Natural killer cell (primary cell): Measurements from ENCODE around the gene ZNF593OS. TPM values are rescaled to one million over a fixed set of nuclear protein-coding genes. Genes with fewer than 3 reads are reported as not detected.

ENCODE experiments used
- ATAC-seq, 3 donors: fragments of 150-1000 bp in 2 of 3; fragments of 200-7000 bp in 1 of 3; cut with Tn5 transposase; 1 replicate in 1 of 3; 2 replicates in 2 of 3; pipeline ENCODE4 v1.10.0; 2021; ENCODE audit warnings: mild to moderate bottlenecking in 2 of 3, moderate library complexity in 2 of 3
- DNase-seq, 2 donors: peaks; one replicate each; pipeline versions ENCODE4 v3.0.0 to v3.0.0-alpha.2; 2013 to 2021; ENCODE audit warnings: mixed read lengths in 1 of 2
- H3K27ac ChIP-seq: one replicate; pipeline ENCODE4 v1.5.1; 2013; ENCODE audit warnings: mild to moderate bottlenecking, low read length
- H3K27me3 ChIP-seq: one replicate; pipeline ENCODE4 v1.6.1; 2013; ENCODE audit warnings: low read length; ENCODE audit not compliant: control insufficient read depth, insufficient read depth
- H3K36me3 ChIP-seq: one replicate; pipeline ENCODE4 v1.6.1; 2013; ENCODE audit warnings: low read length; ENCODE audit not compliant: control insufficient read depth, insufficient read depth
- H3K4me1 ChIP-seq: one replicate; pipeline ENCODE4 v1.6.1; 2013; ENCODE audit warnings: low read length; ENCODE audit not compliant: control insufficient read depth, insufficient read depth
- H3K4me3 ChIP-seq: one replicate; pipeline ENCODE4 v1.5.1; 2013; ENCODE audit warnings: low read length
- H3K9me3 ChIP-seq: one replicate; pipeline ENCODE4 v1.6.1; 2013; ENCODE audit warnings: low read length; ENCODE audit not compliant: control insufficient read depth, insufficient read depth
- H3K27ac Mint-ChIP-seq, 2 donors: one replicate each; pipeline ENCODE4 v1.8.0; 2022; ENCODE audit warnings: mild to moderate bottlenecking in 2 of 2, mixed read lengths in 2 of 2, moderate library complexity in 1 of 2
- H3K27me3 Mint-ChIP-seq, 2 donors: one replicate each; pipeline ENCODE4 v1.8.0; 2022; ENCODE audit warnings: low read depth in 2 of 2, mixed read lengths in 2 of 2
- H3K36me3 Mint-ChIP-seq: one replicate; pipeline ENCODE4 v1.8.0; 2022; ENCODE audit warnings: mixed read lengths
- H3K4me1 Mint-ChIP-seq, 2 donors: one replicate each; pipeline ENCODE4 v1.8.0; 2022; ENCODE audit warnings: mixed read lengths in 2 of 2
- H3K4me3 Mint-ChIP-seq: one replicate; pipeline ENCODE4 v1.8.0; 2022; ENCODE audit warnings: mild to moderate bottlenecking, moderate library complexity, mixed read lengths
- H3K9me3 Mint-ChIP-seq, 2 donors: one replicate each; pipeline ENCODE4 v1.8.0; 2022; ENCODE audit warnings: mixed read lengths in 2 of 2
- CTCF ChIP-seq: fragments of 200-600 bp; IDR thresholded peaks from one replicate; pipeline ENCODE4 v1.8.0; 2022; ENCODE audit warnings: antibody characterized with exemption
- WGBS: methylation state at CpG from one replicate; pipeline ENCODE4 v1.1.7; 2013; ENCODE audit warnings: missing lambda C conversion rate; ENCODE audit not compliant: insufficient coverage; 5-methylcytosine and 5-hydroxymethylcytosine counted together
- intact Hi-C: fragments of 100-400 bp; cut with micrococcal nuclease; formaldehyde crosslinking; loops from one replicate; pipeline ENCODE4 v1.14.2; 2022
- total RNA-seq, 4 donors: library from RNA; stranded (reverse); fragments of 120-200 nt in 1 of 4; gene quantifications; one replicate each; pipeline versions ENCODE4 v1.2.3 to v1.2.4, GENCODE V29; 2013 to 2022

ZNF593OS gene
- total RNA-seq, 3 donors from 2014 or later (not counting 1 experiment from before 2014, with no cell fraction given): not detected

GRCh38 chr1:26197813-26198212, 26.2 kb upstream of the ZNF593OS start:
- H3K36me3 ChIP-seq: no peaks in the 10 kb centered on the region
- H3K27ac Mint-ChIP-seq: no peak overlapping the region
- peaks cover 8% of the 10 kb centered on the region for H3K4me1 ChIP-seq
- no peak overlapping the region for H3K27ac ChIP-seq
- H3K4me3 ChIP-seq: no peak overlapping the region
- no peaks in the 10 kb centered on the region for H3K9me3 Mint-ChIP-seq
- H3K27me3 Mint-ChIP-seq: peaks cover 9 to 12% of the 10 kb centered on the region in 2 donors
- WGBS: 91% methylated on average over 11 of the region's 11 CpGs
- DNase-seq (no peak), ATAC-seq (no peak)
- H3K36me3 Mint-ChIP-seq: no peaks in the 10 kb centered on the region
- no peak for TF ChIP-seq CTCF
- H3K27me3 ChIP-seq: no peaks in the 10 kb centered on the region
- H3K9me3 ChIP-seq: no peaks in the 10 kb centered on the region
- no peak overlapping the region for H3K4me3 Mint-ChIP-seq
- intact Hi-C loops: no loop called here
- peaks cover 6 to 8% of the 10 kb centered on the region in 2 donors for H3K4me1 Mint-ChIP-seq

DNA sequence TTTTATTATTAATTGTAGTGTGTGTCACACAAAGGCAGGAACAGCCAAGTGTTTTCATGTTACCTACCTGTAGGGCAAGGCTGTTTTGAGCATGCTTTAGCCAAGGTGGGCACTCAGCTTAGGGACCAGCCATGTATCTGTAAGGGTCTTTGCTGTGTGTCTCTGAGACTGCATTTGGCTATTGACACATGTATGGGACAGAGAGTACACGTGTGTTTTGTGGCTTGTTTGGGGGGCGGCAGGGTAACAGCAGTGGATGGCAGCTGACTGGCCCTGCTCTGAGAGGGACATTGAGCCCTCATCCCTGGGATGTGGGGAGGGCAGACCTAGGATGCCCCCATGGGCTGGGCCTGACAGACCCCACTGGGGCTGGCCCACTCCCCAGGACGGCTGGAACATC, 25.7 kb upstream of the ZNF593OS start:
- no peaks in the 10 kb centered on the region for H3K36me3 ChIP-seq
- Mint-ChIP-seq H3K4me3 (no peak overlapping the region), H3K4me1 (peaks cover 6 to 7% of the 10 kb centered on the region in 2 donors), H3K9me3 (no peaks in the 10 kb centered on the region), H3K27ac (no peak overlapping the region), H3K27me3 (peaks cover 9 to 12% of the 10 kb centered on the region in 2 donors), H3K36me3 (no peaks in the 10 kb centered on the region)
- no peaks in the 10 kb centered on the region for H3K27me3 ChIP-seq
- no peak for TF ChIP-seq CTCF
- H3K4me3 ChIP-seq: no peak overlapping the region
- no peak for DNase-seq
- ATAC-seq: no peak
- no peak overlapping the region for H3K27ac ChIP-seq
- WGBS: 86% methylated on average over 3 of the region's 3 CpGs
- intact Hi-C loops: no loop called here
- no peaks in the 10 kb centered on the region for H3K9me3 ChIP-seq
- H3K4me1 ChIP-seq: peaks cover 5% of the 10 kb centered on the region

DNA sequence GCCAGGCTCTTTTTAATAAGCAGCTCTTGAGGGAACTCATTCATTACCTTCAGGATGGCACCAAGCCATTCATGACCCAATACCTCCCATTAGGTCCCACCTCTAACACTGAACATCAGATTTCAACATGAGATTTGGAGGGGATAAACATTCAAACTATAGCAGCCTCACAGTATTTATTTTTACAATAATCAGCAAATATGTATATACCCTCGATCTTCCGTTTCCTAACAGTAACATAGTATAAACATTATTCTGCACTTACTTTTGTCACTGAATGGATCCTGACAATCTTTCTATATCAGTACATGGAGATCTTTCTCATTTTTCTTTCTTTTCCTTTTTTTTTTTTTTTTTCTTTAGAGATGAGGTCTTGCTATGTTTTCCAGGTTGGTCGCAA, 24.2 kb upstream of the ZNF593OS start:
- DNase-seq: no peak
- no peaks in the 10 kb centered on the region for H3K36me3 ChIP-seq
- Mint-ChIP-seq H3K4me3 (no peak overlapping the region), H3K9me3 (no peaks in the 10 kb centered on the region), H3K4me1 (peaks cover 0 to 4% of the 10 kb centered on the region in 2 donors), H3K36me3 (no peaks in the 10 kb centered on the region), H3K27ac (no peak overlapping the region), H3K27me3 (peaks cover 7 to 12% of the 10 kb centered on the region in 2 donors)
- no peaks in the 10 kb centered on the region for H3K9me3 ChIP-seq
- no peak overlapping the region for H3K27ac ChIP-seq
- ATAC-seq: no peak
- H3K4me3 ChIP-seq: no peak overlapping the region
- TF ChIP-seq CTCF: no peak
- intact Hi-C loops: no loop called here
- no peaks in the 10 kb centered on the region for H3K4me1 ChIP-seq
- 75% methylated on average over 2 of the region's 3 CpGs for WGBS
- no peaks in the 10 kb centered on the region for H3K27me3 ChIP-seq

GRCh38 chr1:26191739-26192138, 20.1 kb upstream of the ZNF593OS start:
- DNase-seq (no peak), ATAC-seq (no peak)
- Mint-ChIP-seq H3K27me3 (peaks cover 4 to 7% of the 10 kb centered on the region in 2 donors), H3K36me3 (no peaks in the 10 kb centered on the region), H3K9me3 (no peaks in the 10 kb centered on the region), H3K27ac (no peak overlapping the region), H3K4me3 (no peak overlapping the region), H3K4me1 (peaks cover 0 to 4% of the 10 kb centered on the region in 2 donors)
- no peaks in the 10 kb centered on the region for H3K27me3 ChIP-seq
- no peaks in the 10 kb centered on the region for H3K9me3 ChIP-seq
- H3K27ac ChIP-seq: no peak overlapping the region
- WGBS: 11% methylated on average over 3 of the region's 3 CpGs
- TF ChIP-seq CTCF: no peak
- no peaks in the 10 kb centered on the region for H3K36me3 ChIP-seq
- no peaks in the 10 kb centered on the region for H3K4me1 ChIP-seq
- H3K4me3 ChIP-seq: no peak overlapping the region
- intact Hi-C loops: no loop called here
